Rectal smooth muscle tissue (tissue), 1 donor: Measurements from ENCODE around the gene KIT.
"Not testable (repeated sequence)": the region's sequence is repeated elsewhere in the genome, so short reads cannot be mapped to it uniquely, and the experiment has no call there.

Experiments
- H3K27ac ChIP-seq: one replicate; pipeline ENCODE4 v1.7.0; 2013; ENCODE audit warnings: low read depth, low read length, inconsistent platforms
- H3K27me3 ChIP-seq: one replicate; pipeline ENCODE4 v1.7.0; 2013; ENCODE audit warnings: low read length; ENCODE audit not compliant: control insufficient read depth, insufficient read depth
- H3K36me3 ChIP-seq: one replicate; pipeline ENCODE4 v1.7.0; 2013; ENCODE audit warnings: low read length; ENCODE audit not compliant: control insufficient read depth, insufficient read depth
- H3K4me1 ChIP-seq: one replicate; pipeline ENCODE4 v1.7.0; 2013; ENCODE audit warnings: low read length; ENCODE audit not compliant: control insufficient read depth, insufficient read depth
- H3K4me3 ChIP-seq: one replicate; pipeline ENCODE4 v1.7.0; 2013; ENCODE audit warnings: low read length
- H3K9ac ChIP-seq: one replicate; pipeline ENCODE4 v1.7.0; 2013; ENCODE audit warnings: low read length

The KIT gene

GRCh38 chr4:54657551-54658251 is at the start of gene KIT:
KIT (plus strand) TSS chr4:54657957; CDS start chr4:54658015, 58 bp downstream.
- Histone ChIP-seq H3K9ac (no peak within 1 kb of the TSS), H3K27me3 (peaks cover 17% of the 10 kb centered on the region), H3K27ac (no peak within 1 kb of the TSS), H3K4me3 (peak within 1 kb of the TSS; percentile 66), H3K4me1 (peaks cover 2% of the 10 kb centered on the region), H3K36me3 (no peaks in the 10 kb centered on the region)

- H3K4me1 ChIP-seq: no peaks in the 10 kb centered on the region
Measured at GRCh38 chr4:54609310-54609709, 48.4 kb upstream of the KIT start.

GRCh38 chr4:54614149-54614548 is 43.6 kb upstream of the KIT start:
- no peak overlapping the region for H3K9ac ChIP-seq
- H3K4me3 ChIP-seq: no peak overlapping the region
- no peaks in the 10 kb centered on the region for H3K4me1 ChIP-seq
- H3K36me3 ChIP-seq: no peaks in the 10 kb centered on the region
- no peak overlapping the region for H3K27ac ChIP-seq
- H3K27me3 ChIP-seq: no peaks in the 10 kb centered on the region

More at GRCh38 chr4:54609310-54609709, 48.4 kb upstream of the KIT start:
- no peaks in the 10 kb centered on the region for H3K36me3 ChIP-seq
- H3K27ac ChIP-seq: no peak overlapping the region
- no peak overlapping the region for H3K4me3 ChIP-seq
- H3K9ac ChIP-seq: no peak overlapping the region
- no peaks in the 10 kb centered on the region for H3K27me3 ChIP-seq

- no peak overlapping the region for H3K4me3 ChIP-seq
- H3K36me3 ChIP-seq: no peaks in the 10 kb centered on the region
- no peaks in the 10 kb centered on the region for H3K27me3 ChIP-seq
- H3K9ac ChIP-seq: no peak overlapping the region
- H3K27ac ChIP-seq: no peak overlapping the region
- no peaks in the 10 kb centered on the region for H3K4me1 ChIP-seq
Measured at GRCh38 chr4:54620773-54621172, 37.0 kb upstream of the KIT start.

GRCh38 chr4:54625391-54625790 is 32.4 kb upstream of the KIT start:
- H3K36me3 ChIP-seq: no peaks in the 10 kb centered on the region
- no peak overlapping the region for H3K27ac ChIP-seq

GRCh38 chr4:54626113-54626512 is 31.6 kb upstream of the KIT start:
- Histone ChIP-seq H3K9ac (no peak overlapping the region), H3K27ac (no peak overlapping the region), H3K4me1 (no peaks in the 10 kb centered on the region), H3K36me3 (no peaks in the 10 kb centered on the region), H3K4me3 (no peak overlapping the region), H3K27me3 (no peaks in the 10 kb centered on the region)

More at GRCh38 chr4:54625391-54625790, 32.4 kb upstream of the KIT start:
- no peak overlapping the region for H3K9ac ChIP-seq
- H3K27me3 ChIP-seq: no peaks in the 10 kb centered on the region
- H3K4me3 ChIP-seq: no peak overlapping the region
- H3K4me1 ChIP-seq: no peaks in the 10 kb centered on the region

- H3K9ac ChIP-seq: no peak overlapping the region
- H3K4me1 ChIP-seq: no peaks in the 10 kb centered on the region
- no peak overlapping the region for H3K27ac ChIP-seq
- no peak overlapping the region for H3K4me3 ChIP-seq
- H3K27me3 ChIP-seq: no peaks in the 10 kb centered on the region
- no peaks in the 10 kb centered on the region for H3K36me3 ChIP-seq
Measured at GRCh38 chr4:54632537-54632936, 25.2 kb upstream of the KIT start.

- H3K4me3 ChIP-seq, H3K9ac ChIP-seq, H3K27ac ChIP-seq, H3K4me1 ChIP-seq, H3K27me3 ChIP-seq, H3K36me3 ChIP-seq: not testable (repeated sequence)
Measured at GRCh38 chr4:54633102-54633740, 24.5 kb upstream of the KIT start.

- Histone ChIP-seq H3K4me3 (no peak overlapping the region), H3K27me3 (no peaks in the 10 kb centered on the region), H3K27ac (no peak overlapping the region), H3K36me3 (no peaks in the 10 kb centered on the region), H3K9ac (no peak overlapping the region), H3K4me1 (no peaks in the 10 kb centered on the region)
Measured at GRCh38 chr4:54635318-54635717, 22.4 kb upstream of the KIT start.

GRCh38 chr4:54637325-54637724 is 20.4 kb upstream of the KIT start:
- H3K27ac ChIP-seq: no peak overlapping the region
- H3K4me3 ChIP-seq: no peak overlapping the region
- no peaks in the 10 kb centered on the region for H3K36me3 ChIP-seq
- no peak overlapping the region for H3K9ac ChIP-seq
- H3K4me1 ChIP-seq: no peaks in the 10 kb centered on the region
- H3K27me3 ChIP-seq: no peaks in the 10 kb centered on the region

- H3K4me3 ChIP-seq, H3K9ac ChIP-seq, H3K4me1 ChIP-seq, H3K36me3 ChIP-seq, H3K27me3 ChIP-seq, H3K27ac ChIP-seq: not testable (repeated sequence)
Measured at GRCh38 chr4:54641101-54641500, 16.7 kb upstream of the KIT start.

- Histone ChIP-seq H3K9ac (no peak overlapping the region), H3K36me3 (no peaks in the 10 kb centered on the region), H3K4me3 (no peak overlapping the region), H3K27me3 (no peaks in the 10 kb centered on the region), H3K27ac (no peak overlapping the region), H3K4me1 (no peaks in the 10 kb centered on the region)
Measured at GRCh38 chr4:54643172-54643571, 14.6 kb upstream of the KIT start.
